Keratinocyte (primary cell): ENCODE data around the gene ARHGEF16. TPM values are rescaled to one million over a fixed set of nuclear protein-coding genes. Genes with fewer than 3 reads are reported as not detected.

Source experiments
- DNase-seq: peaks from one replicate; pipeline ENCODE4 v3.0.0-alpha.2; 2011; ENCODE audit warnings: low read depth, missing footprints, low spot score
- FAIRE-seq: peaks from 2 replicates; lab custom pipeline; 2011; peaks lifted over from hg19 to GRCh38; lab: Jason Lieb, UNC
- H2AFZ ChIP-seq: 2 replicates; pipeline ENCODE4 v1.6.0; 2012; ENCODE audit warnings: low read length, control low read depth, inconsistent platforms; ENCODE audit not compliant: control insufficient read depth
- H3K27ac ChIP-seq: 2 replicates; pipeline ENCODE4 v1.5.1; 2011; ENCODE audit warnings: low read length; ENCODE audit not compliant: control insufficient read depth, insufficient read depth
- H3K27me3 ChIP-seq: 3 replicates; pipeline ENCODE4 v1.6.0; 2011; ENCODE audit warnings: low read length; ENCODE audit not compliant: control insufficient read depth, insufficient read depth; ENCODE audit errors: extremely low read depth
- H3K36me3 ChIP-seq, 2 experiments: 2 replicates in 1 of 2; 3 replicates in 1 of 2; pipeline ENCODE4 v1.5.1; 2011; ENCODE audit warnings: low read length in 2 of 2, mild to moderate bottlenecking in 1 of 2; ENCODE audit not compliant: control insufficient read depth in 2 of 2, insufficient read depth in 2 of 2; ENCODE audit errors: extremely low read depth in 1 of 2
- H3K4me1 ChIP-seq: 3 replicates; pipeline ENCODE4 v1.5.1; 2011; ENCODE audit warnings: low read length; ENCODE audit not compliant: control insufficient read depth, insufficient read depth; ENCODE audit errors: extremely low read depth
- H3K4me2 ChIP-seq: 3 replicates; pipeline ENCODE4 v1.6.0; 2011; ENCODE audit warnings: low read depth, low read length; ENCODE audit not compliant: control insufficient read depth, insufficient read depth; ENCODE audit errors: extremely low read depth
- H3K4me3 ChIP-seq, 3 experiments: fragments of 200-600 bp in 1 of 3; sonication (generic) in 1 of 3; 2 replicates in 2 of 3; 3 replicates in 1 of 3; pipeline ENCODE4 v1.5.1; 2011 to 2016; ENCODE audit warnings: low read length in 3 of 3, mild to moderate bottlenecking in 3 of 3, control low read depth in 2 of 3, inconsistent platforms in 1 of 3, low read depth in 1 of 3, mixed read lengths in 1 of 3, mixed run types in 1 of 3, moderate library complexity in 1 of 3; ENCODE audit not compliant: control insufficient read depth in 2 of 3, insufficient read depth in 2 of 3; ENCODE audit errors: extremely low read depth in 1 of 3
- H3K79me2 ChIP-seq: 2 replicates; pipeline ENCODE4 v1.6.0; 2012; ENCODE audit warnings: low read length; ENCODE audit not compliant: control insufficient read depth, insufficient read depth
- H3K9ac ChIP-seq: 3 replicates; pipeline ENCODE4 v1.6.0; 2011; ENCODE audit warnings: low read length; ENCODE audit not compliant: control insufficient read depth, insufficient read depth; ENCODE audit errors: extremely low read depth
- H3K9me1 ChIP-seq: 3 replicates; pipeline ENCODE4 v1.6.0; 2011; ENCODE audit warnings: low read length; ENCODE audit not compliant: control insufficient read depth, insufficient read depth; ENCODE audit errors: extremely low read depth
- H3K9me3 ChIP-seq: 2 replicates; pipeline ENCODE4 v1.5.1; 2012; ENCODE audit warnings: low read depth, low read length; ENCODE audit not compliant: control insufficient read depth
- H4K20me1 ChIP-seq: 3 replicates; pipeline ENCODE4 v1.6.0; 2011; ENCODE audit warnings: low read length; ENCODE audit not compliant: control insufficient read depth, insufficient read depth; ENCODE audit errors: extremely low read depth
- EZH2 ChIP-seq: IDR thresholded peaks from one replicate; pipeline ENCODE4 v1.6.1; 2012; ENCODE audit warnings: inconsistent platforms, mild to moderate bottlenecking, low read length, moderate library complexity
- dilution Hi-C: fragments of 300-500 bp; cut with MboI; formaldehyde crosslinking; loops from one replicate; pipeline ENCODE4 v1.7.0; 2020; ENCODE audit warnings: low sequenced_read_pairs; ENCODE audit not compliant: extremely low pct_ligation_motif_present
- polyA plus RNA-seq, 5 experiments: library from polyadenylated mRNA; depleted of rRNA in 3 of 5; stranded (reverse) in 3 of 5; stranded (forward) in 1 of 5; unstranded in 1 of 5; fragments of >200 nt; gene quantifications; 1 replicate in 1 of 5; 2 replicates in 3 of 5; 3 replicates in 1 of 5; pipeline versions ENCODE4 v1.2.1 to v1.2.3, GENCODE V29; 2011 to 2012; ENCODE audit warnings: missing spikeins in 2 of 5, low read depth in 1 of 5, low replicate concordance in 1 of 5
- TF ChIP-seq, protein P1 (sequence below), 3 experiments: IDR thresholded peaks in 1 of 3; conservative IDR thresholded peaks in 1 of 3; optimal IDR thresholded peaks in 1 of 3; 2 replicates in 2 of 3; 3 replicates in 1 of 3; pipeline versions ENCODE3 to v1.5.1; 2011; ENCODE audit warnings: low read length in 3 of 3, mild to moderate bottlenecking in 3 of 3, moderate library complexity in 2 of 3, control low read depth in 1 of 3, inconsistent platforms in 1 of 3; ENCODE audit not compliant: insufficient read depth in 2 of 3; ENCODE audit errors: extremely low read depth in 1 of 3

ARHGEF16 gene
- polyA plus RNA-seq, 1 donor (not counting 4 experiments of a cell fraction or from before 2014, with no cell fraction given), result 6.2 TPM

DNA sequence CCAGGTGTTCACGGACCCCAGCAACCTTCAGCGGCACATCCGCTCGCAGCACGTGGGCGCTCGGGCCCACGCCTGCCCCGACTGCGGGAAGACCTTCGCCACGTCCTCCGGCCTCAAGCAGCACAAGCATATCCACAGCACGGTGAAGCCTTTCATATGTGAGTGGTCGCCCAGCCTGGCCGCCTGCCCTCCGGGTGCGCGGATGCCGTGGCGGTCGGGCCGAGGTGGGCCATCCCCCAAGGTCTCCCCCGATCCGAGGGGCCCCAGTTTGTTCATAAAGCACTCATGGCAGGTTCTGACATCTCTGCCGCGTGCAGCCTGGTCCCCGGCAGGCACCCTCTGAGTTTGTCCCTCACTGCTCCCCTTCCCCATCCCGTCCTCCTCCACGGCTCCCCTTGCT lies 49.0 kb upstream of the ARHGEF16 start:
- Histone ChIP-seq H3K4me2 (no peak overlapping the region), H3K36me3 (no peaks in the 10 kb centered on the region), H3K79me2 (no peaks in the 10 kb centered on the region), H3K9me3 (no peaks in the 10 kb centered on the region), H3K4me1 (peaks cover 6% of the 10 kb centered on the region), H2AFZ (peak overlapping the region; percentile 71), H4K20me1 (no peaks in the 10 kb centered on the region), H3K4me3 (no peak overlapping the region), H3K9ac (no peak overlapping the region), H3K27ac (no peak overlapping the region), H3K27me3 (peaks cover 6% of the 10 kb centered on the region), H3K9me1 (no peaks in the 10 kb centered on the region)
- no peak for TF ChIP-seq EZH2
- TF ChIP-seq, protein P1, sequence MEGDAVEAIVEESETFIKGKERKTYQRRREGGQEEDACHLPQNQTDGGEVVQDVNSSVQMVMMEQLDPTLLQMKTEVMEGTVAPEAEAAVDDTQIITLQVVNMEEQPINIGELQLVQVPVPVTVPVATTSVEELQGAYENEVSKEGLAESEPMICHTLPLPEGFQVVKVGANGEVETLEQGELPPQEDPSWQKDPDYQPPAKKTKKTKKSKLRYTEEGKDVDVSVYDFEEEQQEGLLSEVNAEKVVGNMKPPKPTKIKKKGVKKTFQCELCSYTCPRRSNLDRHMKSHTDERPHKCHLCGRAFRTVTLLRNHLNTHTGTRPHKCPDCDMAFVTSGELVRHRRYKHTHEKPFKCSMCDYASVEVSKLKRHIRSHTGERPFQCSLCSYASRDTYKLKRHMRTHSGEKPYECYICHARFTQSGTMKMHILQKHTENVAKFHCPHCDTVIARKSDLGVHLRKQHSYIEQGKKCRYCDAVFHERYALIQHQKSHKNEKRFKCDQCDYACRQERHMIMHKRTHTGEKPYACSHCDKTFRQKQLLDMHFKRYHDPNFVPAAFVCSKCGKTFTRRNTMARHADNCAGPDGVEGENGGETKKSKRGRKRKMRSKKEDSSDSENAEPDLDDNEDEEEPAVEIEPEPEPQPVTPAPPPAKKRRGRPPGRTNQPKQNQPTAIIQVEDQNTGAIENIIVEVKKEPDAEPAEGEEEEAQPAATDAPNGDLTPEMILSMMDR (optimal IDR thresholded peaks at IDR 0.05 in 1 of 3, IDR thresholded peaks at IDR 0.05 in 1 of 3, conservative IDR thresholded peaks at IDR 0.05 in 1 of 3; ENCODE audit: extremely low read depth in 1 of 3, insufficient read depth in 2 of 3, low read length in 3 of 3), result no peak
- FAIRE-seq (no peak), DNase-seq (no peak)
- dilution Hi-C loops, result loop anchor here (25.0 kb wide), 1 partner anchor 993 kb away; the partner anchor contains the start of gene PEX10

DNA sequence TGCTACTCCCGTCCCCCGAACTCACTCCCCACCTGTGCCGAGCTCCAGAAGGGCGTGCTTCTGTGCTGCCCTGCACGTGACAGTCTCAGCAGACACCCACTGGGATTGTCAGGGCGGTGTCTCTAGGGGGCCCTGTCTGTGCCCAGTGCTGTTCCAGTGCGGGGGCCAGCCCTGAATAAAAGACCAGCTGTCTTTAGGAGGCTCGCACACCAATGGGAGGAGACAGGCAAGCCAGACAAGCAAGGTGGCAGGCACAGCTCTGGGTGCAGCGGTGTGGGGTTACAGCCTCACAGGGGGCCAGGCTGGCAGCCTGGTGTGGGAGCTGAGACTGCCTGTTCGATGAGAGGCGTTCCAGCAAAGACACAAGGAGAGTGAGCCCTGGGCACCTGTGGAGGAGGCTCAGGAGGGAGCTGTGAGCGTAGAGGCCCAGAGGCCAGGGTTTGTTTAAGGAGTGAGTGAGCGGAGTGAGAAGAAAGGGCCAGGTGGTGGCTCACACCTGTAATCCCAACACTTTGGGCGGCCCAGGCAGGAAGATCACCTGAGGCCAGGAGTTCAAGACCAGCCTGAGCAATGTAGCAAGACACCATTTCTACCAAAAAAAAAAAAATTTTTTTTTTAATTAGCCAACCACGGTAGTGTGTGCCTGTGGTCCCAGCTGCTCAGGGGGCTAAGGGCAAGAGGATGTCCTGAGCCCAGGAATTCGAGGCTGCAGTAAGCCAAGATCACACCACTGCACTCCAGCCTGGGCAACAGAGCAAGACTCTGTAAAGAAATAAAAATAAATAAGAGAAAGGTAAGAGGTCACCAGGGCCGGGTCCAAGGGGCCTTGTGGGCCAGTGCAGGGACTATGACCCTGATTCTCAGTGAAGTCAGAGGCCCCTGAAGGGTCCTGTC lies 48.2 kb upstream of the ARHGEF16 start:
- peaks cover 6% of the 10 kb centered on the region for H3K27me3 ChIP-seq
- FAIRE-seq (no peak), DNase-seq (no peak)
- no peaks in the 10 kb centered on the region for H3K79me2 ChIP-seq
- H4K20me1 ChIP-seq, result no peaks in the 10 kb centered on the region
- no peak overlapping the region for H3K27ac ChIP-seq
- H3K4me1 ChIP-seq, result peaks cover 6% of the 10 kb centered on the region
- H3K36me3 ChIP-seq, result no peaks in the 10 kb centered on the region
- no peak overlapping the region for H2AFZ ChIP-seq
- no peak overlapping the region for H3K4me2 ChIP-seq
- no peaks in the 10 kb centered on the region for H3K9me1 ChIP-seq
- H3K4me3 ChIP-seq, result no peak overlapping the region
- no peak for TF ChIP-seq EZH2
- TF ChIP-seq, protein P1 (optimal IDR thresholded peaks at IDR 0.05 in 1 of 3, IDR thresholded peaks at IDR 0.05 in 1 of 3, conservative IDR thresholded peaks at IDR 0.05 in 1 of 3; ENCODE audit: extremely low read depth in 1 of 3, insufficient read depth in 2 of 3, low read length in 3 of 3), result no peak
- dilution Hi-C loops, result loop anchor here (25.0 kb wide), 1 partner anchor 994 kb away; the partner anchor contains the start of gene PEX10
- no peak overlapping the region for H3K9ac ChIP-seq
- no peaks in the 10 kb centered on the region for H3K9me3 ChIP-seq
